H9 (cell line): Measurements from ENCODE around the gene ST3GAL5. TPM values are rescaled to one million over a fixed set of nuclear protein-coding genes. Genes with fewer than 3 reads are reported as not detected.
"Not testable (repeated sequence)": the region's sequence is repeated elsewhere in the genome, so short reads cannot be mapped to it uniquely, and the experiment has no call there.

Experiments used
- DNase-seq: peaks from one replicate; pipeline ENCODE4 v3.0.0-alpha.2; 2017
- H2AFZ ChIP-seq: one replicate; pipeline ENCODE4 v1.6.1; 2013; ENCODE audit warnings: mild to moderate bottlenecking, low read length, control low read depth, moderate library complexity
- H2AK5ac ChIP-seq: 2 replicates; pipeline ENCODE4 v1.6.1; 2013; ENCODE audit warnings: low read length, control low read depth, mixed read lengths; ENCODE audit not compliant: insufficient read length
- H2BK120ac ChIP-seq: one replicate; pipeline ENCODE4 v1.6.1; 2013; ENCODE audit warnings: low read depth, mild to moderate bottlenecking, low read length, control low read depth, inconsistent platforms; ENCODE audit not compliant: poor library complexity, severe bottlenecking
- H2BK12ac ChIP-seq: 2 replicates; pipeline ENCODE4 v1.6.1; 2013; ENCODE audit warnings: low read length, control low read depth, mixed read lengths, low read depth; ENCODE audit not compliant: insufficient read length
- H2BK15ac ChIP-seq: 2 replicates; pipeline ENCODE4 v1.6.1; 2013; ENCODE audit warnings: low read depth, low read length, control low read depth
- H2BK20ac ChIP-seq: one replicate; pipeline ENCODE4 v1.6.1; 2013; ENCODE audit warnings: low read depth, mild to moderate bottlenecking, low read length, control low read depth, inconsistent platforms; ENCODE audit not compliant: poor library complexity, severe bottlenecking
- H2BK5ac ChIP-seq: 2 replicates; pipeline ENCODE4 v1.6.1; 2013; ENCODE audit warnings: low read length, control low read depth, mixed read lengths; ENCODE audit not compliant: insufficient read length
- H3K14ac ChIP-seq: 2 replicates; pipeline ENCODE4 v1.6.1; 2013; ENCODE audit warnings: low read length, control low read depth; ENCODE audit not compliant: insufficient read depth
- H3K18ac ChIP-seq: 2 replicates; pipeline ENCODE4 v1.6.1; 2013; ENCODE audit warnings: low read depth, mild to moderate bottlenecking, mixed read lengths, low read length, control low read depth; ENCODE audit not compliant: insufficient read length
- H3K23ac ChIP-seq: 2 replicates; pipeline ENCODE4 v1.6.1; 2013; ENCODE audit warnings: low read length, control low read depth, mixed read lengths, low read depth; ENCODE audit not compliant: insufficient read length
- H3K23me2 ChIP-seq: 2 replicates; pipeline ENCODE4 v1.6.1; 2013; ENCODE audit warnings: low read depth, mild to moderate bottlenecking, mixed read lengths, low read length, control low read depth; ENCODE audit not compliant: insufficient read length, poor library complexity, severe bottlenecking
- H3K27ac ChIP-seq: 2 replicates; pipeline ENCODE4 v1.5.1; 2013; ENCODE audit warnings: low read length, control low read depth, mixed read lengths, low read depth; ENCODE audit not compliant: insufficient read length
- H3K27me3 ChIP-seq: 2 replicates; pipeline ENCODE4 v1.6.1; 2013; ENCODE audit warnings: low read length, control low read depth, inconsistent platforms; ENCODE audit not compliant: insufficient read depth
- H3K4ac ChIP-seq: 2 replicates; pipeline ENCODE4 v1.6.1; 2013; ENCODE audit warnings: low read depth, mild to moderate bottlenecking, control low read depth, inconsistent platforms, low read length, moderate library complexity
- H3K4me1 ChIP-seq: 2 replicates; pipeline ENCODE4 v1.6.1; 2013; ENCODE audit warnings: low read length, control low read depth, inconsistent platforms; ENCODE audit not compliant: insufficient read depth
- H3K4me2 ChIP-seq: 2 replicates; pipeline ENCODE4 v1.6.1; 2013; ENCODE audit warnings: low read length, control low read depth, mixed read lengths; ENCODE audit not compliant: insufficient read length, insufficient read depth
- H3K56ac ChIP-seq: 2 replicates; pipeline ENCODE4 v1.6.1; 2013; ENCODE audit warnings: low read depth, mild to moderate bottlenecking, mixed read lengths, low read length, control low read depth; ENCODE audit not compliant: insufficient read length
- H3K79me1 ChIP-seq: 2 replicates; pipeline ENCODE4 v1.6.1; 2013; ENCODE audit warnings: low read depth, mild to moderate bottlenecking, moderate library complexity, low read length, control low read depth, inconsistent platforms; ENCODE audit not compliant: insufficient read depth, poor library complexity, severe bottlenecking
- H3K79me2 ChIP-seq: 2 replicates; pipeline ENCODE4 v1.6.1; 2013; ENCODE audit warnings: low read length, control low read depth, inconsistent platforms; ENCODE audit not compliant: insufficient read depth
- H3K9ac ChIP-seq: 2 replicates; pipeline ENCODE4 v1.6.1; 2013; ENCODE audit warnings: low read length, control low read depth, mixed read lengths; ENCODE audit not compliant: insufficient read length; ENCODE audit errors: extremely low read depth
- H3K9me3 ChIP-seq: one replicate; pipeline ENCODE4 v1.6.1; 2013; ENCODE audit warnings: low read depth, low read length, inconsistent platforms; ENCODE audit not compliant: control insufficient read depth
- H3T11ph ChIP-seq: one replicate; pipeline ENCODE4 v1.6.1; 2013; ENCODE audit warnings: mild to moderate bottlenecking, low read length, control low read depth, inconsistent platforms
- H4K20me1 ChIP-seq: one replicate; pipeline ENCODE4 v1.6.1; 2013; ENCODE audit not compliant: control insufficient read depth, insufficient read length, insufficient read depth
- H4K5ac ChIP-seq: 2 replicates; pipeline ENCODE4 v1.6.1; 2013; ENCODE audit warnings: low read depth, mild to moderate bottlenecking, mixed read lengths, low read length, control low read depth; ENCODE audit not compliant: insufficient read length
- H4K8ac ChIP-seq: replicated peaks from 2 replicates; pipeline ENCODE4 v1.6.1; 2013; ENCODE audit warnings: low read length, control low read depth, mixed read lengths, low read depth; ENCODE audit not compliant: insufficient read length
- H4K91ac ChIP-seq: 2 replicates; pipeline ENCODE4 v1.6.1; 2013; ENCODE audit warnings: low read depth, mild to moderate bottlenecking, moderate library complexity, mixed read lengths, low read length, control low read depth; ENCODE audit not compliant: insufficient read length
- H3K27ac Mint-ChIP-seq, 3 experiments: 2 replicates in 2 of 3; 3 replicates in 1 of 3; pipeline ENCODE4 v1.8.0; 2020 to 2021; ENCODE audit warnings: mixed read lengths in 3 of 3, mild to moderate bottlenecking in 1 of 3, moderate library complexity in 1 of 3
- H3K27me3 Mint-ChIP-seq: 2 replicates; pipeline ENCODE4 v1.8.0; 2021; ENCODE audit warnings: low read depth, mild to moderate bottlenecking, moderate library complexity, mixed read lengths
- H3K36me3 Mint-ChIP-seq, 3 experiments: 2 replicates in 2 of 3; 3 replicates in 1 of 3; pipeline ENCODE4 v1.8.0; 2020 to 2021; ENCODE audit warnings: low read depth in 3 of 3, mixed read lengths in 3 of 3; ENCODE audit not compliant: insufficient read depth in 1 of 3
- H3K4me1 Mint-ChIP-seq, 2 experiments: 2 replicates each; pipeline ENCODE4 v1.8.0; 2020; ENCODE audit warnings: mixed read lengths in 2 of 2
- H3K4me3 Mint-ChIP-seq, 2 experiments: 2 replicates in 1 of 2; 3 replicates in 1 of 2; pipeline ENCODE4 v1.8.0; 2020 to 2021; ENCODE audit warnings: mild to moderate bottlenecking in 2 of 2, mixed read lengths in 2 of 2, moderate library complexity in 1 of 2
- H3K9me3 Mint-ChIP-seq, 2 experiments: 2 replicates in 1 of 2; 3 replicates in 1 of 2; pipeline ENCODE4 v1.8.0; 2020; ENCODE audit warnings: mild to moderate bottlenecking in 2 of 2, mixed read lengths in 2 of 2, moderate library complexity in 1 of 2
- WGBS: extraction: QIAGEN DNeasy Blood & Tissue Kit; methylation state at CpG from one replicate; pipeline ENCODE4 v1.1.7; 2013; ENCODE audit warnings: missing lambda C conversion rate, low lambda C conversion rate, mixed read lengths; ENCODE audit not compliant: insufficient read length; ENCODE audit errors: extremely low coverage; 5-methylcytosine and 5-hydroxymethylcytosine counted together
- total RNA-seq: library from RNA; stranded (reverse); gene quantifications from 2 replicates; pipeline ENCODE4 v1.2.1, GENCODE V29; 2021
- TF ChIP-seq, protein P1 (sequence below): fragments of 200-600 bp; sonication (generic); conservative IDR thresholded peaks from 3 replicates; pipeline ENCODE4 v1.8.0; 2021; ENCODE audit warnings: antibody characterized with exemption, mild to moderate bottlenecking

ST3GAL5 gene
- total RNA-seq, 1 experiment from 2014 or later = 3.3 TPM

DNA sequence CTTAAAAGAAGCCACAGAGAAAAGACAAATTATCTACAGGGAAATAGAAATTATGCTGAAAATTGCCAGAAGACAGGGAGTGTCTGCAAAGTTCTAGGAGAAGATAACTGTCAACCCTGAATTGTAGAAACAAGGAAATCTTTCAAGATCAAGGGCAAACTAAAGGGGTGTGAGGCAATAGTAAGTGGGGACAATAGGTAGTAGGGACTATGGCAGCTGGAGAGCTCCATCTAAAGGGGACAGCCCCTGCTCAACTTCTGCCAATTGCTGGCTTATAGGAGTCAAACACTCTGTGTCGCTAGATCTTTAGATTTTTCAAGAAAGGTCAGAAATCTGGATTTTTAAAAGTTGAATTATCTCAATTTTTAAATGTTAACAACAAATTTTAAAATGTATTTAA is 10.1 kb upstream of the ST3GAL5 start:
- H3K27ac ChIP-seq = no peak overlapping the region
- H3K36me3 Mint-ChIP-seq = no peaks in the 10 kb centered on the region
- no peak overlapping the region for H2AFZ ChIP-seq
- H3K9ac ChIP-seq = no peak overlapping the region
- H3K23me2 ChIP-seq = no peaks in the 10 kb centered on the region
- no peak overlapping the region for H2AK5ac ChIP-seq
- no peak for DNase-seq
- H3K27me3 Mint-ChIP-seq = peaks cover 2% of the 10 kb centered on the region
- H3K4me2 ChIP-seq = no peak overlapping the region
- peaks cover 3 to 4% of the 10 kb centered on the region in 2 experiments; a peak in 4 of 5 replicates for H3K9me3 Mint-ChIP-seq
- no peaks in the 10 kb centered on the region for H4K20me1 ChIP-seq
- H3T11ph ChIP-seq = no peak overlapping the region
- H4K91ac ChIP-seq = no peak overlapping the region
- H3K23ac ChIP-seq = no peak overlapping the region
- no peaks in the 10 kb centered on the region for H3K9me3 ChIP-seq
- no peaks in the 10 kb centered on the region for H3K79me2 ChIP-seq
- no peaks in the 10 kb centered on the region for H3K27me3 ChIP-seq
- no peak overlapping the region for H4K8ac ChIP-seq
- H3K79me1 ChIP-seq = no peaks in the 10 kb centered on the region
- no peak overlapping the region for H2BK15ac ChIP-seq
- H3K4me3 Mint-ChIP-seq = no peak overlapping the region
- H3K4me1 ChIP-seq = no peaks in the 10 kb centered on the region
- no CpG with 5 or more reads among the region's 1 CpG for WGBS
- no peak overlapping the region for H3K4ac ChIP-seq
- H2BK5ac ChIP-seq = no peak overlapping the region
- H3K27ac Mint-ChIP-seq = no peak overlapping the region
- no peak overlapping the region for H3K56ac ChIP-seq
- TF ChIP-seq, protein P1, sequence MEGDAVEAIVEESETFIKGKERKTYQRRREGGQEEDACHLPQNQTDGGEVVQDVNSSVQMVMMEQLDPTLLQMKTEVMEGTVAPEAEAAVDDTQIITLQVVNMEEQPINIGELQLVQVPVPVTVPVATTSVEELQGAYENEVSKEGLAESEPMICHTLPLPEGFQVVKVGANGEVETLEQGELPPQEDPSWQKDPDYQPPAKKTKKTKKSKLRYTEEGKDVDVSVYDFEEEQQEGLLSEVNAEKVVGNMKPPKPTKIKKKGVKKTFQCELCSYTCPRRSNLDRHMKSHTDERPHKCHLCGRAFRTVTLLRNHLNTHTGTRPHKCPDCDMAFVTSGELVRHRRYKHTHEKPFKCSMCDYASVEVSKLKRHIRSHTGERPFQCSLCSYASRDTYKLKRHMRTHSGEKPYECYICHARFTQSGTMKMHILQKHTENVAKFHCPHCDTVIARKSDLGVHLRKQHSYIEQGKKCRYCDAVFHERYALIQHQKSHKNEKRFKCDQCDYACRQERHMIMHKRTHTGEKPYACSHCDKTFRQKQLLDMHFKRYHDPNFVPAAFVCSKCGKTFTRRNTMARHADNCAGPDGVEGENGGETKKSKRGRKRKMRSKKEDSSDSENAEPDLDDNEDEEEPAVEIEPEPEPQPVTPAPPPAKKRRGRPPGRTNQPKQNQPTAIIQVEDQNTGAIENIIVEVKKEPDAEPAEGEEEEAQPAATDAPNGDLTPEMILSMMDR = no peak
- no peak overlapping the region for H4K5ac ChIP-seq
- H3K18ac ChIP-seq = no peak overlapping the region
- H2BK12ac ChIP-seq = no peak overlapping the region
- H2BK120ac ChIP-seq = no peak overlapping the region
- H2BK20ac ChIP-seq = no peak overlapping the region
- H3K14ac ChIP-seq = no peak overlapping the region
- peaks cover 0 to 11% of the 10 kb centered on the region in 2 experiments; a peak in 2 of 4 replicates for H3K4me1 Mint-ChIP-seq

DNA sequence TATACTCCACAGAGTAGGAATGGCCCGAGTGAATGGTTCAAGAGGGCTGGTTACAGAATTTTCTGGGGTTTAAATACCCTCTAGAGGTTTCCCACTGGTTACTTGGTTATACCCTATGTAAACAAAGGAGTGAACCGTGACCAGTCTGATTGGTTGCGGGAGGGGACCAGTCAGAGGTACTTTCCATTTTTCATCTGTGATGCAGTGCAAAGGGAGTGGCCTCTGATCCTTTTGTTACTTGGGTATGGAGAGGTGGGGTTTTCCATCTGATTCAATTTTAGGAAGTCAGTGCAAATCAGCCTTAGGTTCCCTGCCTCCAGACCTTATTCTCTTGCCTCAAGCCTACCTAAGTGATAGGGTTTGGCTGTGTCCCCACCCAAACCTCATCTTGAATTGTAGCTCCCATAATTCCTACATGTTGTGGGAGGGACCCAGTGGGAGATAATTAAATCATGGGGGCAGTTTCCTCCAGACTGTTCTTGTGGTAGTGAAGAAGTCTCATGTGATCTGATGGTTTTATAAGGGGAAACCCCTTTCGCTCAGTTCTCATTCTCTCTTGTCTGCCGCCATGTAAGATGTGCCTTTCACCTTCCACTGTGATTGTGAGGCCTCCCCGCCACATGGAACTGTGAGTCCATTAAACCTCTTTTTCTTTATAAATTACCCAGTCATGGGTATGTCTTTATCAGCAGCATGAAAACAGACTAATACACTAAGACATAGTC is 5.9 kb upstream of the ST3GAL5 start:
- not testable (repeated sequence) for H2BK20ac ChIP-seq, H3K4me1 ChIP-seq, H3K9me3 ChIP-seq, H3K56ac ChIP-seq, H3K27ac Mint-ChIP-seq, H3K4ac ChIP-seq, H4K5ac ChIP-seq, H3K4me2 ChIP-seq, H3K9ac ChIP-seq, H2BK120ac ChIP-seq, H4K8ac ChIP-seq, H3K23ac ChIP-seq, H3K27ac ChIP-seq, H3K79me2 ChIP-seq, H3K36me3 Mint-ChIP-seq, H2AK5ac ChIP-seq, H3K4me3 Mint-ChIP-seq, H2AFZ ChIP-seq, H3K9me3 Mint-ChIP-seq, H2BK5ac ChIP-seq, H4K91ac ChIP-seq, H4K20me1 ChIP-seq, DNase-seq, H3T11ph ChIP-seq, H3K23me2 ChIP-seq, H3K14ac ChIP-seq, H3K18ac ChIP-seq, H2BK15ac ChIP-seq, H3K27me3 ChIP-seq, H3K79me1 ChIP-seq, H2BK12ac ChIP-seq
- Mint-ChIP-seq H3K27me3 (peaks cover 13% of the 10 kb centered on the region), H3K4me1 (peaks cover 2 to 11% of the 10 kb centered on the region in 2 experiments; a peak in 3 of 4 replicates)
- WGBS = no CpG with 5 or more reads among the region's 6 CpGs
